CD4-positive, alpha-beta T cell (primary cell): ENCODE data around the gene ZNF385D. TPM values are rescaled to one million over a fixed set of nuclear protein-coding genes. Genes with fewer than 3 reads are reported as not detected.

Source experiments
- ATAC-seq: fragments of 200-7000 bp; cut with Tn5 transposase; one replicate; pipeline ENCODE4 v1.10.0; 2022; ENCODE audit warnings: mild to moderate bottlenecking; ENCODE audit not compliant: poor library complexity
- CTCF ChIA-PET: fragments of 350-600 bp; sonication (Branson Sonifier 250); formaldehyde crosslinking; loops from one replicate; lab custom pipeline; 2021; ENCODE audit warnings: antibody characterized with exemption, inconsistent platforms; lab: Charles Lee
- POLR2A ChIA-PET: fragments of 350-600 bp; sonication (Branson Sonifier 250); formaldehyde crosslinking; loops from one replicate; lab custom pipeline; 2021; ENCODE audit warnings: antibody characterized with exemption, inconsistent platforms; lab: Charles Lee
- DNase-seq, 14 experiments: peaks; one replicate each; pipeline ENCODE4 v3.0.0-alpha.2; 2013 to 2020; ENCODE audit warnings: mixed read lengths in 2 of 14
- H3K27ac ChIP-seq, 2 donors: one replicate each; pipeline versions ENCODE4 v1.5.1 to v1.7.0; 2013; ENCODE audit warnings: low read length in 2 of 2, low read depth in 1 of 2, mild to moderate bottlenecking in 1 of 2
- H3K27me3 ChIP-seq, 2 experiments: 1 replicate in 1 of 2; 2 replicates in 1 of 2; pipeline versions ENCODE4 v1.6.1 to v1.7.0; 2013; ENCODE audit warnings: low read length in 2 of 2, control low read depth in 1 of 2, mild to moderate bottlenecking in 1 of 2, moderate library complexity in 1 of 2; ENCODE audit not compliant: insufficient read depth in 2 of 2, control insufficient read depth in 1 of 2
- H3K36me3 ChIP-seq: one replicate; pipeline ENCODE4 v1.6.1; 2013; ENCODE audit warnings: low read length, control low read depth; ENCODE audit not compliant: insufficient read depth
- H3K4me1 ChIP-seq: one replicate; pipeline ENCODE4 v1.6.1; 2013; ENCODE audit warnings: low read length, control low read depth; ENCODE audit not compliant: insufficient read depth
- H3K4me3 ChIP-seq: one replicate; pipeline ENCODE4 v1.5.1; 2013; ENCODE audit warnings: mild to moderate bottlenecking, low read length, moderate library complexity
- H3K9me3 ChIP-seq, 2 experiments: 1 replicate in 1 of 2; 2 replicates in 1 of 2; pipeline versions ENCODE4 v1.6.1 to v1.7.0; 2013; ENCODE audit warnings: low read length in 2 of 2, mild to moderate bottlenecking in 2 of 2, control low read depth in 1 of 2, moderate library complexity in 1 of 2; ENCODE audit not compliant: control insufficient read depth in 1 of 2, insufficient read depth in 1 of 2
- H3K27ac Mint-ChIP-seq: one replicate; pipeline ENCODE4 v1.8.0; 2020; ENCODE audit warnings: mixed read lengths
- H3K27me3 Mint-ChIP-seq: one replicate; pipeline ENCODE4 v1.8.0; 2021; ENCODE audit warnings: mixed read lengths
- H3K36me3 Mint-ChIP-seq: one replicate; pipeline ENCODE4 v1.8.0; 2021; ENCODE audit warnings: low read depth, mixed read lengths
- H3K4me1 Mint-ChIP-seq: one replicate; pipeline ENCODE4 v1.8.0; 2021; ENCODE audit warnings: low read depth, mixed read lengths
- H3K4me3 Mint-ChIP-seq: one replicate; pipeline ENCODE4 v1.8.0; 2020; ENCODE audit warnings: mild to moderate bottlenecking, mixed read lengths
- H3K9me3 Mint-ChIP-seq: one replicate; pipeline ENCODE4 v1.8.0; 2020; ENCODE audit warnings: mixed read lengths
- CTCF ChIP-seq: fragments of 200-600 bp; IDR thresholded peaks from one replicate; pipeline ENCODE4 v1.8.0; 2022; ENCODE audit warnings: antibody characterized with exemption, mild to moderate bottlenecking
- intact Hi-C, 2 experiments: fragments of 100-400 bp; cut with DNase I in 1 of 2; cut with micrococcal nuclease in 1 of 2; formaldehyde crosslinking; loops; one replicate each; pipeline versions ENCODE4 v1.15.1 to v1.9.0; 2023 to 2025; cut with DNase I, micrococcal nuclease
- total RNA-seq, 174 experiments: library from RNA in 2 of 174; stranded (reverse) in 2 of 174; gene quantifications; one replicate each; pipeline ENCODE4 v1.2.3 and lab custom pipeline; 2021 to 2026

ZNF385D gene
- total RNA-seq, 2 experiments from 2014 or later = not detected

DNA sequence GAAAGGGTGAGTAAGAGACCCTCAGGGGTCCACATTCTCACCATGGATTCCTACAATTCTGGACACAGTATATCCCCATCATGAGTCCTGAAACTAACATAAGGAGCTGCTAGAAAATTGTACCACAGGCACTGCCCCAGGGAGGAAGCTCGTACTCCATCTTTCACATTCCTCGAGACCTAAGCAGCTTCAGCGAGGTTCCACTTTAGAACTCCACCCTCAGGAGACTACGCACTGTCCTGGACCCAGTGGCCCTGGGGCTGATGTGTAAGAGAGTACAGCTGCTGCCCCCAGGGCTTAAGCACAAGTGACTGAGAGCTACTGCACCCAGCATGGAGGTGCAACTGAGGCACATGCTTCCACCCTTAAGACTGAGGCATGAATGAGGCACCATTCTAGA is 352.5 kb downstream of the ZNF385D start:
- H3K4me3 Mint-ChIP-seq = no peak overlapping the region
- H3K27me3 Mint-ChIP-seq = no peaks in the 10 kb centered on the region
- H3K36me3 Mint-ChIP-seq = no peaks in the 10 kb centered on the region
- DNase-seq (no peak), ATAC-seq (no peak)
- Histone ChIP-seq H3K4me1 (no peaks in the 10 kb centered on the region), H3K4me3 (no peak overlapping the region), H3K27ac (no peak overlapping the region), H3K36me3 (no peaks in the 10 kb centered on the region), H3K9me3 (peaks cover 0 to 14% of the 10 kb centered on the region in 2 experiments), H3K27me3 (no peaks in the 10 kb centered on the region)
- CTCF ChIA-PET = no interaction called here
- H3K27ac Mint-ChIP-seq = no peak overlapping the region
- intact Hi-C loops = no loop called here
- no peak for TF ChIP-seq CTCF
- H3K9me3 Mint-ChIP-seq = peaks cover 29% of the 10 kb centered on the region
- H3K4me1 Mint-ChIP-seq = no peaks in the 10 kb centered on the region
- POLR2A ChIA-PET = no interaction called here

DNA sequence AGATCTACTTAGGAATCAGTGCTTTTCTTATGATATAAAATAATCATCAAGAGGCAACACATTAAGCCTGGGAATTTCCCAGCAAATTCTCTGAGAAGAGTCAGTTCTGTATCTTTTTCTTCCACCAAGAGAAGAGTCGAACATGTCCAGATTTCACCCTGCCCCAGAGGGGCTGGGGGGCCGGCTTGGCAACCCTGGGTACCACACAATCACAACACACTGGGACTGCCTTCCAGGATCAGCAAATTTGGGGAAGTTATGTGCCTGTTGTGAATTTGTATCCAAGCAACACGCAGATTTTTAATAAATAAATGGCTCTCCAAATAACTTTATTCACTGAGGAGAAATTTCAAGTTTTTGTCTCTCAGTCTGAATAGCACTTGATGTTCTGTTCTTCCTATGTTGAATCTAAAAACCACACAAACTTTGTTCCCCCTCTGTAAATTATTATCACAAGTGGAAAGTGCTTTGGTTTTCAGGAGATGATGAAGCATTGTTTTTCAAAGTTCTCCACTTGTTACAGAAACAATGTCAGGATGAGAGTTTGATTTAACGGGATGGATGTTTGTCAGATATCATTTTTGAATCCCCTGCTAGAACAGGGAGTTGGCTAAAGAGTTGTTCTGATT is 357.2 kb downstream of the ZNF385D start:
- Mint-ChIP-seq H3K27ac (no peak overlapping the region), H3K27me3 (no peaks in the 10 kb centered on the region), H3K36me3 (no peaks in the 10 kb centered on the region), H3K9me3 (peaks cover 10% of the 10 kb centered on the region), H3K4me1 (no peaks in the 10 kb centered on the region), H3K4me3 (no peak overlapping the region)
- H3K4me1 ChIP-seq = no peaks in the 10 kb centered on the region
- no peaks in the 10 kb centered on the region for H3K36me3 ChIP-seq
- ATAC-seq (no peak), DNase-seq (no peak)
- intact Hi-C loops = no loop called here
- ChIA-PET CTCF (no interaction called here), POLR2A (no interaction called here)
- H3K9me3 ChIP-seq = peaks cover 0 to 8% of the 10 kb centered on the region in 2 experiments
- no peaks in the 10 kb centered on the region for H3K27me3 ChIP-seq
- no peak for TF ChIP-seq CTCF
- no peak overlapping the region for H3K4me3 ChIP-seq
- H3K27ac ChIP-seq = no peak overlapping the region

GRCh38 chr3:21392526-21392925 is 358.5 kb downstream of the ZNF385D start:
- Mint-ChIP-seq H3K27me3 (no peaks in the 10 kb centered on the region), H3K27ac (no peak overlapping the region), H3K4me1 (no peaks in the 10 kb centered on the region), H3K9me3 (peaks cover 11% of the 10 kb centered on the region), H3K36me3 (no peaks in the 10 kb centered on the region), H3K4me3 (no peak overlapping the region)
- H3K36me3 ChIP-seq = no peaks in the 10 kb centered on the region
- no peaks in the 10 kb centered on the region for H3K27me3 ChIP-seq
- intact Hi-C loops = no loop called here
- no peak overlapping the region for H3K27ac ChIP-seq
- DNase-seq (no peak), ATAC-seq (no peak)
- no peak for TF ChIP-seq CTCF
- peaks cover 0 to 6% of the 10 kb centered on the region in 2 experiments for H3K9me3 ChIP-seq
- no peak overlapping the region for H3K4me3 ChIP-seq
- H3K4me1 ChIP-seq = no peaks in the 10 kb centered on the region
- ChIA-PET POLR2A (no interaction called here), CTCF (no interaction called here)
